Measurements from ENCODE around the gene GJB2.

Gene GJB2

GRCh38 chr13:20182231-20182846, 10.4 kb downstream of the GJB2 start:
- H3K4me3 ChIP-seq (ENCODE audit: insufficient read depth, low read depth, low read length, poor library complexity, severe bottlenecking), result no peak overlapping the region
- DNase-seq, result peak in 2 of 3 donors; percentile 14 to 40
- no peaks in the 10 kb centered on the region for H3K4me1 ChIP-seq (ENCODE audit: control insufficient read depth, insufficient read depth, low read length, poor library complexity, severe bottlenecking)
- no peaks in the 10 kb centered on the region for H3K36me3 ChIP-seq (ENCODE audit: control insufficient read depth, insufficient read depth, low read length)
- no peaks in the 10 kb centered on the region for H3K9me3 ChIP-seq (ENCODE audit: control insufficient read depth, low read length)
- H3K27me3 ChIP-seq (replicated peaks; ENCODE audit: control insufficient read depth, insufficient read depth, low read length, poor library complexity, severe bottlenecking), result no peaks in the 10 kb centered on the region
- H3K27ac ChIP-seq (ENCODE audit: insufficient read depth, low read length, poor library complexity, severe bottlenecking), result no peak overlapping the region

- no peak for DNase-seq
- Histone ChIP-seq H3K4me1 (ENCODE audit: control insufficient read depth, insufficient read depth, low read length, poor library complexity, severe bottlenecking) (no peaks in the 10 kb centered on the region), H3K4me3 (ENCODE audit: insufficient read depth, low read depth, low read length, poor library complexity, severe bottlenecking) (no peak overlapping the region), H3K9me3 (ENCODE audit: control insufficient read depth, low read length) (no peaks in the 10 kb centered on the region), H3K27ac (ENCODE audit: insufficient read depth, low read length, poor library complexity, severe bottlenecking) (no peak overlapping the region), H3K36me3 (ENCODE audit: control insufficient read depth, insufficient read depth, low read length) (no peaks in the 10 kb centered on the region), H3K27me3 (replicated peaks; ENCODE audit: control insufficient read depth, insufficient read depth, low read length, poor library complexity, severe bottlenecking) (peaks cover 4% of the 10 kb centered on the region)
Observed at GRCh38 chr13:20181188-20181587, 11.6 kb downstream of the GJB2 start.

GRCh38 chr13:20178156-20178555, 14.6 kb downstream of the GJB2 start:
- no peak overlapping the region for H3K27ac ChIP-seq (ENCODE audit: insufficient read depth, low read length, poor library complexity, severe bottlenecking)
- peaks cover 4% of the 10 kb centered on the region for H3K27me3 ChIP-seq (replicated peaks; ENCODE audit: control insufficient read depth, insufficient read depth, low read length, poor library complexity, severe bottlenecking)
- no peaks in the 10 kb centered on the region for H3K4me1 ChIP-seq (ENCODE audit: control insufficient read depth, insufficient read depth, low read length, poor library complexity, severe bottlenecking)
- no peak overlapping the region for H3K4me3 ChIP-seq (ENCODE audit: insufficient read depth, low read depth, low read length, poor library complexity, severe bottlenecking)
- H3K36me3 ChIP-seq (ENCODE audit: control insufficient read depth, insufficient read depth, low read length), result no peaks in the 10 kb centered on the region
- no peaks in the 10 kb centered on the region for H3K9me3 ChIP-seq (ENCODE audit: control insufficient read depth, low read length)
- no peak for DNase-seq

- no peak overlapping the region for H3K4me3 ChIP-seq (ENCODE audit: insufficient read depth, low read depth, low read length, poor library complexity, severe bottlenecking)
- H3K9me3 ChIP-seq (ENCODE audit: control insufficient read depth, low read length), result no peaks in the 10 kb centered on the region
- peaks cover 4% of the 10 kb centered on the region for H3K27me3 ChIP-seq (replicated peaks; ENCODE audit: control insufficient read depth, insufficient read depth, low read length, poor library complexity, severe bottlenecking)
- no peak for DNase-seq
- no peak overlapping the region for H3K27ac ChIP-seq (ENCODE audit: insufficient read depth, low read length, poor library complexity, severe bottlenecking)
- H3K4me1 ChIP-seq (ENCODE audit: control insufficient read depth, insufficient read depth, low read length, poor library complexity, severe bottlenecking), result no peaks in the 10 kb centered on the region
- H3K36me3 ChIP-seq (ENCODE audit: control insufficient read depth, insufficient read depth, low read length), result no peaks in the 10 kb centered on the region
Observed at GRCh38 chr13:20177049-20177831, 15.5 kb downstream of the GJB2 start.

- DNase-seq, result no peak
- H3K9me3 ChIP-seq (ENCODE audit: control insufficient read depth, low read length), result no peaks in the 10 kb centered on the region
- no peak overlapping the region for H3K27ac ChIP-seq (ENCODE audit: insufficient read depth, low read length, poor library complexity, severe bottlenecking)
- no peaks in the 10 kb centered on the region for H3K4me1 ChIP-seq (ENCODE audit: control insufficient read depth, insufficient read depth, low read length, poor library complexity, severe bottlenecking)
- no peaks in the 10 kb centered on the region for H3K36me3 ChIP-seq (ENCODE audit: control insufficient read depth, insufficient read depth, low read length)
- no peak overlapping the region for H3K4me3 ChIP-seq (ENCODE audit: insufficient read depth, low read depth, low read length, poor library complexity, severe bottlenecking)
- H3K27me3 ChIP-seq (replicated peaks; ENCODE audit: control insufficient read depth, insufficient read depth, low read length, poor library complexity, severe bottlenecking), result peaks cover 4% of the 10 kb centered on the region
Observed at GRCh38 chr13:20175907-20176652, 16.7 kb downstream of the GJB2 start.

- H3K4me3 ChIP-seq (ENCODE audit: insufficient read depth, low read depth, low read length, poor library complexity, severe bottlenecking), result no peak overlapping the region
- no peak for DNase-seq
- H3K4me1 ChIP-seq (ENCODE audit: control insufficient read depth, insufficient read depth, low read length, poor library complexity, severe bottlenecking), result no peaks in the 10 kb centered on the region
- H3K9me3 ChIP-seq (ENCODE audit: control insufficient read depth, low read length), result no peaks in the 10 kb centered on the region
- no peak overlapping the region for H3K27ac ChIP-seq (ENCODE audit: insufficient read depth, low read length, poor library complexity, severe bottlenecking)
- H3K27me3 ChIP-seq (replicated peaks; ENCODE audit: control insufficient read depth, insufficient read depth, low read length, poor library complexity, severe bottlenecking), result peaks cover 4% of the 10 kb centered on the region
- no peaks in the 10 kb centered on the region for H3K36me3 ChIP-seq (ENCODE audit: control insufficient read depth, insufficient read depth, low read length)
Observed at GRCh38 chr13:20175406-20175794, 17.3 kb downstream of the GJB2 start.

GRCh38 chr13:20174656-20175405, 17.9 kb downstream of the GJB2 start:
- no peaks in the 10 kb centered on the region for H3K9me3 ChIP-seq (ENCODE audit: control insufficient read depth, low read length)
- no peaks in the 10 kb centered on the region for H3K36me3 ChIP-seq (ENCODE audit: control insufficient read depth, insufficient read depth, low read length)
- H3K4me1 ChIP-seq (ENCODE audit: control insufficient read depth, insufficient read depth, low read length, poor library complexity, severe bottlenecking), result no peaks in the 10 kb centered on the region
- peaks cover 4% of the 10 kb centered on the region for H3K27me3 ChIP-seq (replicated peaks; ENCODE audit: control insufficient read depth, insufficient read depth, low read length, poor library complexity, severe bottlenecking)
- H3K4me3 ChIP-seq (ENCODE audit: insufficient read depth, low read depth, low read length, poor library complexity, severe bottlenecking), result no peak overlapping the region
- no peak overlapping the region for H3K27ac ChIP-seq (ENCODE audit: insufficient read depth, low read length, poor library complexity, severe bottlenecking)
- DNase-seq, result peak in 1 of 3 donors; percentile 20

GRCh38 chr13:20173116-20173746, 19.5 kb downstream of the GJB2 start:
- no peaks in the 10 kb centered on the region for H3K36me3 ChIP-seq (ENCODE audit: control insufficient read depth, insufficient read depth, low read length)
- no peak for DNase-seq
- no peaks in the 10 kb centered on the region for H3K9me3 ChIP-seq (ENCODE audit: control insufficient read depth, low read length)
- peaks cover 4% of the 10 kb centered on the region for H3K27me3 ChIP-seq (replicated peaks; ENCODE audit: control insufficient read depth, insufficient read depth, low read length, poor library complexity, severe bottlenecking)
- H3K27ac ChIP-seq (ENCODE audit: insufficient read depth, low read length, poor library complexity, severe bottlenecking), result no peak overlapping the region
- no peak overlapping the region for H3K4me3 ChIP-seq (ENCODE audit: insufficient read depth, low read depth, low read length, poor library complexity, severe bottlenecking)
- no peaks in the 10 kb centered on the region for H3K4me1 ChIP-seq (ENCODE audit: control insufficient read depth, insufficient read depth, low read length, poor library complexity, severe bottlenecking)

GRCh38 chr13:20171364-20171763, 21.4 kb downstream of the GJB2 start:
- DNase-seq, result no peak
- Histone ChIP-seq H3K27me3 (replicated peaks; ENCODE audit: control insufficient read depth, insufficient read depth, low read length, poor library complexity, severe bottlenecking) (peaks cover 1% of the 10 kb centered on the region), H3K9me3 (ENCODE audit: control insufficient read depth, low read length) (no peaks in the 10 kb centered on the region), H3K4me1 (ENCODE audit: control insufficient read depth, insufficient read depth, low read length, poor library complexity, severe bottlenecking) (no peaks in the 10 kb centered on the region), H3K36me3 (ENCODE audit: control insufficient read depth, insufficient read depth, low read length) (no peaks in the 10 kb centered on the region), H3K4me3 (ENCODE audit: insufficient read depth, low read depth, low read length, poor library complexity, severe bottlenecking) (no peak overlapping the region), H3K27ac (ENCODE audit: insufficient read depth, low read length, poor library complexity, severe bottlenecking) (no peak overlapping the region)

All from effector memory CD4-positive, alpha-beta T cell (primary cell).